ENCODE data around the gene BICDL2. TPM values are rescaled to one million over a fixed set of nuclear protein-coding genes. Genes with fewer than 3 reads are reported as not detected.

The BICDL2 gene
- total RNA-seq, 3 donors from 2014 or later, result 49.1 to 102 (median 75.5) TPM

DNA sequence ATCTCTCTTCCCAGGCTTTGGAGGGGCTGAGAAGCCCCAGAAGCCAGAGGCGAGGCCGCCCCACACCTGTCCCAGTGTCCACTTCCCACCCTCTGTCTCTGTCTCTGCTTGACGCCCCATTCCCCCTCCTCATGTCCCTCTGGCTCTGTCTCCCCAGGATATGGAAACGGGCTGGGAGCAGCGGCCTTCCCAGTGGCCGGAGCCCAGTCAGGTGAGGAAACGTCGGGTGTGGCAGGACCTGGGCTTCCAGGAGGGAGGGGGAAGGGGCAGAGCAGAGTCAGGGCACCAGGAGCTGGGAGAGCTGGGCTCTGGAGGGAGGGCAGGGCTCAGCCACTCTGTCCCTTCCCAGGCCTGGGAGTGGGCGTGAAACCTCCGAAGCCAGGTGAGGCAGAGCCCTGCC is 45.9 kb downstream of the BICDL2 start:
- peak; percentile 77 for ATAC-seq
- intact Hi-C loops (cut with DNase I, micrococcal nuclease), result no loop called here
- Histone ChIP-seq H3K9me3 (no peaks in the 10 kb centered on the region), H3K4me3 (no peak overlapping the region), H3K36me3 (ENCODE audit: low read depth) (no peaks in the 10 kb centered on the region), H3K4me1 (ENCODE audit: low read depth) (no peaks in the 10 kb centered on the region)
- TF ChIP-seq, protein P1, sequence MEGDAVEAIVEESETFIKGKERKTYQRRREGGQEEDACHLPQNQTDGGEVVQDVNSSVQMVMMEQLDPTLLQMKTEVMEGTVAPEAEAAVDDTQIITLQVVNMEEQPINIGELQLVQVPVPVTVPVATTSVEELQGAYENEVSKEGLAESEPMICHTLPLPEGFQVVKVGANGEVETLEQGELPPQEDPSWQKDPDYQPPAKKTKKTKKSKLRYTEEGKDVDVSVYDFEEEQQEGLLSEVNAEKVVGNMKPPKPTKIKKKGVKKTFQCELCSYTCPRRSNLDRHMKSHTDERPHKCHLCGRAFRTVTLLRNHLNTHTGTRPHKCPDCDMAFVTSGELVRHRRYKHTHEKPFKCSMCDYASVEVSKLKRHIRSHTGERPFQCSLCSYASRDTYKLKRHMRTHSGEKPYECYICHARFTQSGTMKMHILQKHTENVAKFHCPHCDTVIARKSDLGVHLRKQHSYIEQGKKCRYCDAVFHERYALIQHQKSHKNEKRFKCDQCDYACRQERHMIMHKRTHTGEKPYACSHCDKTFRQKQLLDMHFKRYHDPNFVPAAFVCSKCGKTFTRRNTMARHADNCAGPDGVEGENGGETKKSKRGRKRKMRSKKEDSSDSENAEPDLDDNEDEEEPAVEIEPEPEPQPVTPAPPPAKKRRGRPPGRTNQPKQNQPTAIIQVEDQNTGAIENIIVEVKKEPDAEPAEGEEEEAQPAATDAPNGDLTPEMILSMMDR (IDR thresholded peaks at IDR 0.05), result no peak
- DNase-seq, result peak in 1 of 3 donors; percentile 60

- DNase-seq (no peak), ATAC-seq (no peak)
- H3K4me3 ChIP-seq, result no peak overlapping the region
- TF ChIP-seq, protein P1 (IDR thresholded peaks at IDR 0.05), result no peak
- intact Hi-C loops (cut with DNase I, micrococcal nuclease), result no loop called here
- H3K9me3 ChIP-seq, result no peaks in the 10 kb centered on the region
- peaks cover 6% of the 10 kb centered on the region for H3K4me1 ChIP-seq (ENCODE audit: low read depth)
- no peaks in the 10 kb centered on the region for H3K36me3 ChIP-seq (ENCODE audit: low read depth)
Observed at GRCh38 chr16:2988590-2989099, 48.1 kb downstream of the BICDL2 start.

DNA sequence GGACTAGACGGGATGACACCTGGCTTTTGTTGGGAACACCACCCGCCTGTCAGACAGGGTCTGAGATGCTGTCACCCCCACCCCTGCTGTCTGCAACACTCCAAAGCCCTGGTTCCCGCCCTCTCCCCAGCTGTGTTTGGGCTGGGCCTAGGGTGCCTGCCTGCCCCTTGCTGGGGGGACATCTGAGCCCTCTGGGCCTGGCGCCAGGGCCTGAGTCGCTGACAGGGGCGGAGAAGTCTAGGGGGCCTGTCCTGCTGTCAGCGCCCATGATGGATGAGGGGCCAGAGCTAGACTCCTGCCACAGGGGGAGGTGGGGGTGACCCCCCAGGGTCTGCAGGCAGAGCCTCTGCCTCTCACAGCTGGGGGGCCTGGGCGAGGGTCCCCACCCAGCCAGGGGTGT is 48.9 kb downstream of the BICDL2 start:
- Histone ChIP-seq H3K4me1 (ENCODE audit: low read depth) (peaks cover 7% of the 10 kb centered on the region), H3K36me3 (ENCODE audit: low read depth) (no peaks in the 10 kb centered on the region), H3K4me3 (no peak overlapping the region), H3K9me3 (no peaks in the 10 kb centered on the region)
- TF ChIP-seq, protein P1 (IDR thresholded peaks at IDR 0.05), result no peak
- intact Hi-C loops (cut with DNase I, micrococcal nuclease), result no loop called here
- DNase-seq (no peak), ATAC-seq (no peak)

DNA sequence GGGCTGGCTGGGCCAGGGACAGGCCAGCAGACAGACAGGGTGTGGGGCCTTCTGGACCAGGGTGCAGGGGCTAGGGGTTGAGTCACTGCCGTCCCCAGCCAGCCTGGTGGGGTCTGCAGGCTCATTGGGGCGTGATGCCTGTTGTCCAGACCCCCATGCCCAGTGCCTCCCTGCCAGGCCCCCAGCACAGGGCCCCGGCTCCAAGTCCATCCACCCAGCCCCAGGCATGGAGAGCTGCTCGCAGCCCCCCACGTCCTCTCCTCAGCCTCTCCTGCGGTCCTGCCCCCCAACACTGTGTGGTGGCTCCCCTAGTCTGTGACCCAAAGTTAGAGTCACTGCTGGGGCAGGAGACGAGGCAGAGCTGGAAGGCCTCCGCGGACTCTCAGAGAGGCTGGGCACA is 49.5 kb downstream of the BICDL2 start:
- TF ChIP-seq, protein P1 (IDR thresholded peaks at IDR 0.05), result no peak
- Histone ChIP-seq H3K4me3 (no peak overlapping the region), H3K9me3 (no peaks in the 10 kb centered on the region), H3K4me1 (ENCODE audit: low read depth) (peaks cover 7% of the 10 kb centered on the region), H3K36me3 (ENCODE audit: low read depth) (no peaks in the 10 kb centered on the region)
- ATAC-seq (no peak), DNase-seq (no peak)
- intact Hi-C loops (cut with DNase I, micrococcal nuclease), result no loop called here

DNA sequence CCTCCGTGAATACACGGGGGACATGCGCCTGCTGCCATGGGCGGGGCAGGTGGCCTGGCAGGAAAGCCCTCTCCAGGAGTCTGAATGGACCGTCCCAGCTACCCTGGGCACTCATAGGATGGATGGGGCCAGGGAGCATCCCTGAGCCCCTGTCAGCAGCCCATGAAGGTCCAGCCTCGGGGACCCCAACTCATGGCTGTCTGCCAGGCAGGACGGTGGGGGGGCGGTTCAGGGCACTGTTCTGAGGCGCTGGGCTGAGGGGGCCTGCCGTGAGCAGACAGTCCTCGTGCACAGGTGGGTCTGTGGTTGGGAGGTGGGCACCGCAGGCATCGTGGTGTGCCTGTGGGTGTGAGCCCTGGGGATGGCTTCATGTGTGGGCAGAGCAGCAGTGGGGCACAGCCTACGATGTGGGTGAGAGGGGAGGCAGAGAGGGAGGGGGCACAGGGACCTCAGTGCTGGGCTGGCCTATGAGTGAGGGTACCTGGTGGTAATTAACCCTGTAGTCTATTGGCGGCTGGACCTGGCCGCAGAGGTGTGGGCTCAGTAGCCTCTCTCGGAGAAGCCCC is 50.0 kb downstream of the BICDL2 start:
- no peak overlapping the region for H3K4me3 ChIP-seq
- no peak for ATAC-seq
- no peaks in the 10 kb centered on the region for H3K9me3 ChIP-seq
- H3K4me1 ChIP-seq (ENCODE audit: low read depth), result peaks cover 7% of the 10 kb centered on the region
- no peak for DNase-seq
- H3K36me3 ChIP-seq (ENCODE audit: low read depth), result no peaks in the 10 kb centered on the region
- intact Hi-C loops (cut with DNase I, micrococcal nuclease), result no loop called here
- TF ChIP-seq, protein P1 (IDR thresholded peaks at IDR 0.05), result no peak
